HepG2 (cell line): ENCODE data around the gene MEAF6. TPM values are rescaled to one million over a fixed set of nuclear protein-coding genes. Genes with fewer than 3 reads are reported as not detected.

Source experiments
- ATM ChIP-seq: fragments of 450-650 bp; IDR thresholded peaks from 2 replicates; pipeline ENCODE4 v1.7.1; 2017; ENCODE audit warnings: mild to moderate bottlenecking, borderline replicate concordance
- ATRX ChIP-seq: sonication (generic); formaldehyde crosslinking; IDR thresholded peaks from 2 replicates; pipeline ENCODE4 v1.4.0; 2020; ENCODE audit warnings: missing genetic modification reagents, borderline replicate concordance
- CBX1 ChIP-seq: IDR thresholded peaks from one replicate; pipeline ENCODE4 v1.6.1; 2016; ENCODE audit warnings: antibody characterized with exemption, low read depth
- CENPBD1 ChIP-seq: sonication (generic); formaldehyde crosslinking; IDR thresholded peaks from 2 replicates; pipeline ENCODE4 v1.8.0; 2022; ENCODE audit warnings: missing genetic modification reagents, low read depth, mild to moderate bottlenecking, borderline replicate concordance
- HNRNPK ChIP-seq: fragments of 200-400 bp; formaldehyde crosslinking; IDR thresholded peaks from 2 replicates; pipeline ENCODE4 v1.6.1; 2018; ENCODE audit warnings: low read length, low read depth, moderate library complexity, mild to moderate bottlenecking; ENCODE audit not compliant: poor library complexity, severe bottlenecking
- ISX ChIP-seq: sonication (generic); formaldehyde crosslinking; conservative IDR thresholded peaks from 2 replicates; pipeline ENCODE4 v1.5.0; 2020; ENCODE audit warnings: missing genetic modification reagents
- KAT7 ChIP-seq: IDR thresholded peaks from 2 replicates; pipeline ENCODE4 v1.6.1; 2018; ENCODE audit warnings: borderline replicate concordance, missing compliant biosample characterization
- MAF1 ChIP-seq: sonication (generic); formaldehyde crosslinking; IDR thresholded peaks from 2 replicates; pipeline ENCODE4 v1.5.0; 2020; ENCODE audit warnings: missing genetic modification reagents, borderline replicate concordance
- NKX3-1 ChIP-seq: sonication (generic); formaldehyde crosslinking; IDR thresholded peaks from 2 replicates; pipeline ENCODE4 v1.5.0; 2020; ENCODE audit warnings: missing genetic modification reagents
- NR3C1 ChIP-seq: sonication (generic); formaldehyde crosslinking; IDR thresholded peaks from 2 replicates; pipeline ENCODE4 v1.4.0; 2020; ENCODE audit warnings: missing genetic modification reagents
- ONECUT2 ChIP-seq: sonication (generic); formaldehyde crosslinking; IDR thresholded peaks from 2 replicates; pipeline ENCODE4 v1.4.0; 2020; ENCODE audit warnings: missing genetic modification reagents
- POLR2AphosphoS5 ChIP-seq: IDR thresholded peaks from 2 replicates; pipeline ENCODE4 v1.6.1; 2012; ENCODE audit warnings: low read depth, low read length
- RELA ChIP-seq: sonication (generic); formaldehyde crosslinking; IDR thresholded peaks from 2 replicates; pipeline ENCODE4 v1.4.0; 2020; ENCODE audit warnings: missing genetic modification reagents
- RFX5 ChIP-seq: IDR thresholded peaks from 2 replicates; pipeline ENCODE4 v1.6.1; 2011; ENCODE audit warnings: low read depth, low read length, improper control_type of control experiment
- RXRB ChIP-seq: IDR thresholded peaks from 2 replicates; pipeline ENCODE4 v1.6.1; 2016; ENCODE audit warnings: borderline replicate concordance, missing genetic modification reagents, missing compliant biosample characterization
- SOX13 ChIP-seq, 3 experiments: fragments of 450-650 bp in 1 of 3; sonication (generic) in 1 of 3; formaldehyde crosslinking in 1 of 3; IDR thresholded peaks in 2 of 3; conservative IDR thresholded peaks in 1 of 3; 2 replicates each; pipeline versions ENCODE4 v1.5.0 to v1.6.1; 2016 to 2020; ENCODE audit warnings: antibody characterized with exemption in 1 of 3, mild to moderate bottlenecking in 1 of 3, missing compliant biosample characterization in 1 of 3, missing genetic modification reagents in 1 of 3, moderate library complexity in 1 of 3
- SP1 ChIP-seq, 2 experiments: fragments of 450-650 bp in 1 of 2; sonication (generic) in 1 of 2; formaldehyde crosslinking in 1 of 2; IDR thresholded peaks; 2 replicates each; pipeline versions ENCODE4 v1.4.0 to v1.6.1; 2016 to 2020; ENCODE audit warnings: missing genetic modification reagents in 1 of 2
- TCF7L2 ChIP-seq: IDR thresholded peaks from 2 replicates; pipeline ENCODE4 v1.6.1; 2011; ENCODE audit warnings: mild to moderate bottlenecking, low read depth, low read length, moderate library complexity
- ZBTB7B ChIP-seq: sonication (generic); formaldehyde crosslinking; IDR thresholded peaks from 2 replicates; pipeline ENCODE4 v1.4.0; 2020; ENCODE audit warnings: missing genetic modification reagents
- ZNF20 ChIP-seq: sonication (generic); formaldehyde crosslinking; IDR thresholded peaks from 2 replicates; pipeline ENCODE4 v1.4.0; 2020; ENCODE audit warnings: mild to moderate bottlenecking, moderate library complexity, missing genetic modification reagents
- ZNF230 ChIP-seq: sonication (generic); formaldehyde crosslinking; IDR thresholded peaks from 2 replicates; pipeline ENCODE4 v1.4.0; 2020; ENCODE audit warnings: mild to moderate bottlenecking, missing genetic modification reagents
- ZNF326 ChIP-seq: sonication (generic); formaldehyde crosslinking; IDR thresholded peaks from 2 replicates; pipeline ENCODE4 v1.4.0; 2020; ENCODE audit warnings: missing genetic modification reagents, borderline replicate concordance
- ZNF331 ChIP-seq: sonication (generic); formaldehyde crosslinking; IDR thresholded peaks from 2 replicates; pipeline ENCODE4 v1.4.0; 2020; ENCODE audit warnings: missing genetic modification reagents
- ZNF460 ChIP-seq: sonication (generic); formaldehyde crosslinking; IDR thresholded peaks from 2 replicates; pipeline ENCODE4 v1.5.1; 2020; ENCODE audit warnings: missing genetic modification reagents, mild to moderate bottlenecking, borderline replicate concordance
- ZNF558 ChIP-seq: sonication (generic); formaldehyde crosslinking; IDR thresholded peaks from 2 replicates; pipeline ENCODE4 v1.9.0; 2022; ENCODE audit warnings: mild to moderate bottlenecking, missing genetic modification reagents, borderline replicate concordance
- ZNF7 ChIP-seq: IDR thresholded peaks from 2 replicates; pipeline ENCODE4 v1.6.1; 2016; ENCODE audit warnings: missing biosample characterization, missing genetic modification reagents
- ZNF841 ChIP-seq: sonication (generic); formaldehyde crosslinking; IDR thresholded peaks from 2 replicates; pipeline ENCODE4 v1.8.1; 2023; ENCODE audit warnings: missing genetic modification reagents, borderline replicate concordance
- polyA plus RNA-seq, 8 experiments: library from polyadenylated mRNA; depleted of rRNA in 3 of 8; stranded (reverse) in 7 of 8; unstranded in 1 of 8; fragments of >200 nt; fragmentation: Illumina TruSeq in 4 of 8; extraction: Trizol in 4 of 8; gene quantifications; 2 replicates each; pipeline versions ENCODE4 v1.2.1 to v1.2.3, GENCODE V29; 2011 to 2016; ENCODE audit warnings: low read depth in 4 of 8, missing spikeins in 1 of 8, mixed read lengths in 1 of 8; ENCODE audit not compliant: insufficient read depth in 1 of 8
- total RNA-seq, 5 experiments: library from RNA; depleted of rRNA; stranded (reverse); fragments of >200 nt; fragmentation: Illumina TruSeq; extraction: Trizol; gene quantifications; 2 replicates each; pipeline ENCODE4 v1.2.3, GENCODE V29; 2016; ENCODE audit warnings: low read depth in 1 of 5
- TF ChIP-seq, protein P1 (sequence below): sonication (generic); formaldehyde crosslinking; IDR thresholded peaks from 2 replicates; pipeline ENCODE4 v1.4.0; 2020; ENCODE audit warnings: low read depth, mild to moderate bottlenecking, missing genetic modification reagents
- TF ChIP-seq, protein P2 (sequence below): sonication (generic); formaldehyde crosslinking; IDR thresholded peaks from 2 replicates; pipeline ENCODE4 v1.4.0; 2020; ENCODE audit warnings: missing genetic modification reagents, borderline replicate concordance

Gene MEAF6
- total and polyA plus RNA-seq, 2 of the 13 experiments (the other 11 are each of a cell fraction or from before 2014, with no cell fraction given): 29.5 to 45.6 TPM

- TF ChIP-seq NKX3-1 (CRISPR knock-in tag) (no peak), ZNF841 (CRISPR knock-in tag) (no peak), NR3C1 (no peak), HNRNPK (peak; percentile 90), KAT7 (CRISPR knock-in tag) (no peak), SOX13 (IDR thresholded peaks at IDR 0.05) (no peak), SOX13 (CRISPR knock-in tag; conservative IDR thresholded peaks at IDR 0.05 in 1 of 2, IDR thresholded peaks at IDR 0.05 in 1 of 2) (peak in 1 of 2 experiments; percentile 7; a peak in 1 of 4 replicates), POLR2AphosphoS5 (peak; percentile 89), TCF7L2 (no peak), RELA (CRISPR knock-in tag) (no peak), ZNF326 (CRISPR knock-in tag) (no peak), SP1 (IDR thresholded peaks at IDR 0.05) (no peak), SP1 (CRISPR knock-in tag; IDR thresholded peaks at IDR 0.05) (peak; percentile 46; the same call in 1 of the 2 replicates), RXRB (CRISPR knock-in tag) (no peak; the same call in 1 of the 2 replicates), ZNF7 (CRISPR knock-in tag) (no peak), ZNF460 (no peak), MAF1 (CRISPR knock-in tag) (no peak), ISX (CRISPR knock-in tag) (no peak), ATRX (CRISPR knock-in tag) (no peak), RFX5 (no peak), CBX1 (no peak), ZNF230 (CRISPR knock-in tag) (no peak), ATM (no peak), CENPBD1 (CRISPR knock-in tag) (no peak), ZNF558 (CRISPR knock-in tag) (0 out of 2 replicates have a peak, but pooled peaks have one; percentile 66), ZNF20 (no peak), ONECUT2 (no peak), ZNF331 (CRISPR knock-in tag) (peak; percentile 68; the same call in 1 of the 2 replicates), ZBTB7B (CRISPR knock-in tag) (no peak)
- TF ChIP-seq, protein P1, sequence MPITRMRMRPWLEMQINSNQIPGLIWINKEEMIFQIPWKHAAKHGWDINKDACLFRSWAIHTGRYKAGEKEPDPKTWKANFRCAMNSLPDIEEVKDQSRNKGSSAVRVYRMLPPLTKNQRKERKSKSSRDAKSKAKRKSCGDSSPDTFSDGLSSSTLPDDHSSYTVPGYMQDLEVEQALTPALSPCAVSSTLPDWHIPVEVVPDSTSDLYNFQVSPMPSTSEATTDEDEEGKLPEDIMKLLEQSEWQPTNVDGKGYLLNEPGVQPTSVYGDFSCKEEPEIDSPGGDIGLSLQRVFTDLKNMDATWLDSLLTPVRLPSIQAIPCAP (CRISPR knock-in tag): no peak
- TF ChIP-seq, protein P2, sequence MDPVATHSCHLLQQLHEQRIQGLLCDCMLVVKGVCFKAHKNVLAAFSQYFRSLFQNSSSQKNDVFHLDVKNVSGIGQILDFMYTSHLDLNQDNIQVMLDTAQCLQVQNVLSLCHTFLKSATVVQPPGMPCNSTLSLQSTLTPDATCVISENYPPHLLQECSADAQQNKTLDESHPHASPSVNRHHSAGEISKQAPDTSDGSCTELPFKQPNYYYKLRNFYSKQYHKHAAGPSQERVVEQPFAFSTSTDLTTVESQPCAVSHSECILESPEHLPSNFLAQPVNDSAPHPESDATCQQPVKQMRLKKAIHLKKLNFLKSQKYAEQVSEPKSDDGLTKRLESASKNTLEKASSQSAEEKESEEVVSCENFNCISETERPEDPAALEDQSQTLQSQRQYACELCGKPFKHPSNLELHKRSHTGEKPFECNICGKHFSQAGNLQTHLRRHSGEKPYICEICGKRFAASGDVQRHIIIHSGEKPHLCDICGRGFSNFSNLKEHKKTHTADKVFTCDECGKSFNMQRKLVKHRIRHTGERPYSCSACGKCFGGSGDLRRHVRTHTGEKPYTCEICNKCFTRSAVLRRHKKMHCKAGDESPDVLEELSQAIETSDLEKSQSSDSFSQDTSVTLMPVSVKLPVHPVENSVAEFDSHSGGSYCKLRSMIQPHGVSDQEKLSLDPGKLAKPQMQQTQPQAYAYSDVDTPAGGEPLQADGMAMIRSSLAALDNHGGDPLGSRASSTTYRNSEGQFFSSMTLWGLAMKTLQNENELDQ (CRISPR knock-in tag): no peak
Observed at GRCh38 chr1:37474046-37474696, 40.4 kb downstream of the MEAF6 start, which contains the start of gene ZC3H12A (continued).
